Small intestine (tissue), 7 donors: Measurements from ENCODE around the gene KCNJ13. TPM values are rescaled to one million over a fixed set of nuclear protein-coding genes. Genes with fewer than 3 reads are reported as not detected.

Experiments
- DNase-seq, 2 donors: peaks; one replicate each; pipeline versions ENCODE4 v3.0.0 to v3.0.0-alpha.2; 2013
- FAIRE-seq: peaks from 2 replicates; lab custom pipeline; 2012; peaks lifted over from hg19 to GRCh38; lab: Jason Lieb, UNC
- H3K27ac ChIP-seq, 3 donors: one replicate each; pipeline ENCODE4 v1.5.1; 2013; ENCODE audit warnings: low read length in 2 of 3, mild to moderate bottlenecking in 2 of 3, control low read depth in 1 of 3, inconsistent platforms in 1 of 3, low read depth in 1 of 3, moderate library complexity in 1 of 3
- H3K27me3 ChIP-seq, 3 donors: one replicate each; pipeline ENCODE4 v1.6.1; 2013; ENCODE audit warnings: low read length in 3 of 3, inconsistent platforms in 1 of 3; ENCODE audit not compliant: control insufficient read depth in 3 of 3, insufficient read depth in 3 of 3
- H3K36me3 ChIP-seq, 3 donors: one replicate each; pipeline ENCODE4 v1.6.1; 2013; ENCODE audit warnings: low read length in 3 of 3, inconsistent platforms in 1 of 3, low read depth in 1 of 3, mild to moderate bottlenecking in 1 of 3, moderate library complexity in 1 of 3; ENCODE audit not compliant: control insufficient read depth in 3 of 3, insufficient read depth in 2 of 3
- H3K4me1 ChIP-seq, 3 donors: one replicate each; pipeline ENCODE4 v1.6.1; 2013; ENCODE audit warnings: low read length in 2 of 3, inconsistent platforms in 1 of 3, low read depth in 1 of 3, mild to moderate bottlenecking in 1 of 3, moderate library complexity in 1 of 3; ENCODE audit not compliant: control insufficient read depth in 3 of 3, insufficient read depth in 2 of 3
- H3K4me3 ChIP-seq, 3 donors: one replicate each; pipeline ENCODE4 v1.5.1; 2013; ENCODE audit warnings: low read length in 3 of 3, control low read depth in 1 of 3, inconsistent platforms in 1 of 3, low read depth in 1 of 3, mild to moderate bottlenecking in 1 of 3, moderate library complexity in 1 of 3
- H3K9me3 ChIP-seq, 2 donors: one replicate each; pipeline ENCODE4 v1.6.1; 2013; ENCODE audit warnings: low read depth in 1 of 2, low read length in 1 of 2; ENCODE audit not compliant: control insufficient read depth in 2 of 2, insufficient read depth in 1 of 2
- WGBS, 3 donors: extraction: QIAGEN DNeasy Blood & Tissue Kit; methylation state at CpG; one replicate each; pipeline ENCODE4 v1.1.7; 2013; 5-methylcytosine and 5-hydroxymethylcytosine counted together
- polyA plus RNA-seq, 4 donors: library from polyadenylated mRNA; stranded (reverse) in 3 of 4; unstranded in 1 of 4; fragments of 200-250 nt in 3 of 4; fragments of 120-200 nt in 1 of 4; gene quantifications; one replicate each; pipeline versions ENCODE4 v1.2.1 to v1.2.3, GENCODE V29; 2013
- donor health status: healthy with polysubstance abuse.
- donor health status: control.
- donor health status: control.
- donor health status: Bipolar disorder and iron deficiency.
- donor health status: healthy.

KCNJ13 gene
- polyA plus RNA-seq, 4 donors = 8.4 to 87.2 (median 43.3) TPM

DNA sequence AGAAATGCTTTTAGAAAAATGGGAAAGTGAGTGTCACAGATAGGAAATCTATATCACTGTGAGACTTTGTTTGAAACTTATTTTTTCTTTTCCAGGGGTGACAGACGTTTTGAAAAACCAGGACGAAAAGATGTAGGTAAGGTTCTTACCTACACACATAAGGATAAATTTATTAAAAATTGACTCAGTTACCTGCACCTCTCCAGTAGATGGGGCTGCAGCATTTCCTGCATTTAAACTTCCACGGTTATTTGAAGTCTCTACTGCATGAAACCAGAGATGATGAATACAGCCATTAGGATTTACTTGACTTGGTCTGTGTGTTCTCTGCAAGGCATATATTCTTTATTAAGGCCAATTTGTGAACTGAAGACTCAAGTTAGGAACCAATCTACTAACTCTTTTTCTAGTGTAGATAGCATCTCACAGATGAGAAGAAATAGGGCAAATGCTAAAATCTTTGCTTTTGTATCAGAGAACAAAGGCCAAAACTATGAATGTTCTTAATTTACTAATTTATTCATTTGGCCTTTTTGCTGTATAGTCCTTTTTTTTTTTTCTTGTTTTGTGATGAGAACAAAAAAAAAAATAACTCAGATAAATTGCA, 15.0 kb downstream of the KCNJ13 start:
- FAIRE-seq (peak; percentile 64), DNase-seq (peak; percentile 63 to 73)

DNA sequence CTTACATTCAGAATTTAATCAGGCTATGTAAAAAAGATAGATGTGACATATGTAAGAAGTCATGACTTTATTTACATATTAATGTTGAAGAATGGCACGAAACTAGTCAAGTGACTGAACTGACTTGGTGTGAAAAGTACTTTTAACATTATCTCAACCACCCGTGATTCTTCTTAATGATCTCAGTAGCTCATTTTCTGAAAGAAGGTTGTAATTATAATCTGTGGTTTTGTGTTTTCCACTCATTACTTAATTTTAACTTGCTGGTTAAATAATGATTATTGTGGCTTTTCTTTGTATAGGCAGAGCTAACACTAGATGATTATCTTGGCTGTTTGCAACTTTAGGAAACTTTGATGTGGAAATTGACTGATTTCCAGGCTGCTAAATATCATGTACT, 18.5 kb downstream of the KCNJ13 start:
- no peaks in the 10 kb centered on the region for H3K4me1 ChIP-seq
- no peak overlapping the region for H3K4me3 ChIP-seq
- WGBS, 3 donors = 66 to 78% (median 73%) methylated on average over 2 of the region's 2 CpGs
- no peaks in the 10 kb centered on the region for H3K27me3 ChIP-seq
- no peaks in the 10 kb centered on the region for H3K9me3 ChIP-seq
- H3K36me3 ChIP-seq = peaks cover 2 to 30% (median 2%) of the 10 kb centered on the region in 3 donors
- DNase-seq (no peak), FAIRE-seq (no peak)
- H3K27ac ChIP-seq = no peak overlapping the region

More for the DNA sequence above, 15.0 kb downstream of the KCNJ13 start:
- no peaks in the 10 kb centered on the region for H3K4me1 ChIP-seq
- no peak overlapping the region for H3K27ac ChIP-seq
- no peaks in the 10 kb centered on the region for H3K9me3 ChIP-seq
- H3K4me3 ChIP-seq = no peak overlapping the region
- 21 to 52% (median 31%) methylated on average over 3 of the region's 3 CpGs for WGBS, 3 donors
- H3K36me3 ChIP-seq = peaks cover 8 to 26% (median 9%) of the 10 kb centered on the region in 3 donors
- no peaks in the 10 kb centered on the region for H3K27me3 ChIP-seq

DNA sequence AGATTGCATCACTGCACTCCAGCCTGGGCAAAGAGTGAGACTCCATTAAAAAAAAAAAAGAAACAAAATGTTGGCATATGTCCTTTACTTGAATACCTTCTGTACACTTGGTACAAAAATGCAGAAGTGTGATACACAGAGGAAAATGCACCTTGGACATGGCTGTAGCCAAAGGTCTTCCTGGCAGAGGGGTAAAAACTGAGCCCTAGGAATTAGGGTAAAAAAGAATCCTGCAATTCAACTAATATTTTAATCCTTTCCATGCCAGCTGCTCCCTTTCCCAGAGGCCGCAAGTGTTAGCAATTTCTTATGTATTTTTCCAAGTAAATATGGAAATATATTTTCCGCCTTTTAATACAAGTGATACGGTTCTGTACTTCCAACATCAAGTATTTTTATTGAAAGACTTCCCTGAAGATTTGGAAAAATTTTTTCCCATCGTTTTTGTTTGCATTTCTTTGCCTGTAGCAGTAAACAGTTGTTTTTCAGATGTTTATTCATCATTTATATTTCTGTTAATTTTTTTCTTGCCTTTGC, 26.2 kb downstream of the KCNJ13 start:
- 82 to 85% (median 85%) methylated on average over 4 of the region's 4 CpGs for WGBS, 3 donors
- Histone ChIP-seq H3K4me3 (no peak overlapping the region), H3K27me3 (no peaks in the 10 kb centered on the region), H3K4me1 (peaks cover 0 to 2% (median 0%) of the 10 kb centered on the region in 3 donors), H3K36me3 (peaks cover 7 to 28% (median 13%) of the 10 kb centered on the region in 3 donors), H3K27ac (no peak overlapping the region), H3K9me3 (no peaks in the 10 kb centered on the region)
- DNase-seq = no peak
- no peak for FAIRE-seq

DNA sequence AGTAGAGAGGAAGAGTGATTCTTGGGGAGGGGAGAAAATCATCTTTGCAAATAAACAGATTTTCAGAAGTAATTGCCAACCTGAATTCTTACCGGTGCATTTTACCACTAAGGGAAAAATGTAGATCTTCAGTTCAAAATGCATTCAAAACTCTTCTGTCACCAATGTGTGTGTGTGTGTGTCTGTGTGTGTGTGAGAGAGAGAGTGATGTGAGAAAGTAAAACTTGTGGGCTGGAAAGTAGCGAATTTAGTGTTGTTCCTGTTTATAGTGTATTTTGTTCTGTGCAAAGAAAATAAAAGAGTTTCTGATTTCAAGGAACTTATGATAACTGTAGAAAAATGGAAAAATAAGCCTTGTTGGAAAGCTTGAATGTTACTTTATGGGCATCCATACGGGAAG, 27.0 kb downstream of the KCNJ13 start:
- Histone ChIP-seq H3K27me3 (no peaks in the 10 kb centered on the region), H3K9me3 (no peaks in the 10 kb centered on the region), H3K27ac (no peak overlapping the region), H3K4me1 (peaks cover 0 to 6% (median 0%) of the 10 kb centered on the region in 3 donors), H3K36me3 (peaks cover 7 to 25% (median 15%) of the 10 kb centered on the region in 3 donors), H3K4me3 (no peak overlapping the region)
- no peak for DNase-seq
- 70 to 88% (median 86%) methylated on average over 3 of the region's 3 CpGs for WGBS, 3 donors
- FAIRE-seq = no peak

DNA sequence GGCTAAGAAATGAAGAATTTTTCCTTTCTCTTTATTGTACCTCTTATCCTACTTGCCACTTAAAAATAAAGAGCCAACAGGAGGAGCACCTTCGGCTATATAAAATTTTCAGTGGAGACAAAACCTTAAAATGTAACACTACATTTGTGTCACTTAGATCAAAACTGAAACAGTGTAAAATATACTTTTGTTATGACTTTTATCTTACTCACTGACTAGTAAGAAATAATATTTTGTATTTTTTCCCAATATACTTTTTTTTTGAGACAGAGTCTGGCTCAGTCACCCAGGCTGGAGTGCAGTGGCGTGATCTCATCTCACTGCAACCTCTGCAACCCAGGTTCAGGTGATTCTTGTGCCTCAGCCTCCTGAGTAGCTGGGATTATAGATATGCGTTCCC, 28.3 kb downstream of the KCNJ13 start:
- DNase-seq = no peak
- Histone ChIP-seq H3K4me3 (no peak overlapping the region), H3K9me3 (no peaks in the 10 kb centered on the region), H3K27ac (no peak overlapping the region), H3K36me3 (peaks cover 9 to 18% (median 15%) of the 10 kb centered on the region in 3 donors), H3K4me1 (peaks cover 0 to 6% (median 0%) of the 10 kb centered on the region in 3 donors), H3K27me3 (no peaks in the 10 kb centered on the region)
- FAIRE-seq = no peak
- WGBS, 3 donors = 91 to 100% (median 92%) methylated on average over 3 of the region's 3 CpGs

DNA sequence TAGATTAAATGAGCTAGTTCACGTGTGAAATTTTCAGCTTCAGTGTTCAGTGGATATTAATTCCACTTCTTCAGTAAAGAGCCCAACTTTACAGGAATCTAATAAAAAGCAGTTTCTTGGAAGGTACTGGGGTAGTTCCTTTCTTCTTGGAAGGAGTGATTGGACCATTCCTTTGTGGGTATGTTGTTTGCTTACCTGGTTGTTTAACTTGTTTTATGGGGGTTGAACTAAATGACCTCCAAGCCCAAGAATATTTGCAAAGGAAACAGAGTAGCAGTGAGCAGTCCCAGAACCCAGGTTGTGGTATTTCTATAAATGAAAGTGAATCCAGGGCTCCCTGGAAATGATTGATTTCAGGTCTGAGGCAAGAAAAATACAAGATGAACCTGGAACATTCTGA, 31.4 kb downstream of the KCNJ13 start:
- H3K27me3 ChIP-seq = no peaks in the 10 kb centered on the region
- no peak overlapping the region for H3K27ac ChIP-seq
- no peak overlapping the region for H3K4me3 ChIP-seq
- H3K4me1 ChIP-seq = peaks cover 0 to 6% (median 0%) of the 10 kb centered on the region in 3 donors
- H3K36me3 ChIP-seq = peaks cover 9 to 12% (median 9%) of the 10 kb centered on the region in 3 donors
- FAIRE-seq (no peak), DNase-seq (peak in 1 of 2 donors; percentile 32)
- no peaks in the 10 kb centered on the region for H3K9me3 ChIP-seq
- WGBS, 3 donors = 84 to 89% (median 87%) methylated on average over 1 of the region's 1 CpG

GRCh38 chr2:232741972-232742371, 34.4 kb downstream of the KCNJ13 start:
- DNase-seq (no peak), FAIRE-seq (no peak)
- Histone ChIP-seq H3K4me3 (no peak overlapping the region), H3K27me3 (no peaks in the 10 kb centered on the region), H3K27ac (no peak overlapping the region), H3K4me1 (peaks cover 0 to 6% (median 0%) of the 10 kb centered on the region in 3 donors), H3K9me3 (no peaks in the 10 kb centered on the region), H3K36me3 (peaks cover 4 to 16% (median 5%) of the 10 kb centered on the region in 3 donors)
- 80 to 89% (median 88%) methylated on average over 3 of the region's 3 CpGs for WGBS, 3 donors

- WGBS, 3 donors = 88 to 95% (median 94%) methylated on average over 4 of the region's 4 CpGs
- Histone ChIP-seq H3K4me3 (no peak overlapping the region), H3K9me3 (no peaks in the 10 kb centered on the region), H3K27me3 (no peaks in the 10 kb centered on the region), H3K4me1 (peaks cover 0 to 6% (median 0%) of the 10 kb centered on the region in 3 donors), H3K36me3 (peaks cover 5 to 16% (median 6%) of the 10 kb centered on the region in 3 donors), H3K27ac (no peak overlapping the region)
- DNase-seq (no peak), FAIRE-seq (no peak)
Measured at GRCh38 chr2:232741294-232741693, 35.1 kb downstream of the KCNJ13 start.
